OCI-LY7 (cell line): ENCODE measurements around the gene ATG4B. TPM values are rescaled to one million over a fixed set of nuclear protein-coding genes. Genes with fewer than 3 reads are reported as not detected.

Source experiments
- BruUV-seq: library from RNA; stranded (reverse); fragments of 400-500 nt; replicated peaks from 2 replicates; lab custom pipeline; 2021; lab: Mats Ljungman, UMichigan
- CTCF ChIA-PET: fragments of 300-600 bp; sonication (Branson Sonifier 250); formaldehyde crosslinking; loops from one replicate; lab custom pipeline; 2022; ENCODE audit warnings: antibody characterized with exemption; ENCODE audit not compliant: unreplicated experiment; lab: Charles Lee
- POLR2A ChIA-PET: fragments of 300-600 bp; sonication (Branson Sonifier 250); formaldehyde crosslinking; loops from one replicate; lab custom pipeline; 2022; ENCODE audit warnings: antibody characterized with exemption; lab: Charles Lee
- DNase-seq: peaks from one replicate; pipeline ENCODE4 v3.0.0-alpha.2; 2015; ENCODE audit warnings: low spot score
- H2AFZ ChIP-seq: fragments of 200-600 bp; sonication (generic), shearing (Covaris generic); 2 replicates; pipeline ENCODE4 v1.6.1; 2014; ENCODE audit warnings: mild to moderate bottlenecking, antibody characterized with exemption, low read length, moderate library complexity
- H3K27ac ChIP-seq: fragments of 200-600 bp; sonication (generic); 2 replicates; pipeline ENCODE4 v1.5.1; 2014; ENCODE audit warnings: mixed run types, low read depth, mild to moderate bottlenecking, moderate library complexity, low read length, inconsistent platforms; ENCODE audit not compliant: poor library complexity, severe bottlenecking
- H3K36me3 ChIP-seq: fragments of 200-600 bp; sonication (generic); 2 replicates; pipeline ENCODE4 v1.6.1; 2014; ENCODE audit warnings: mild to moderate bottlenecking, antibody characterized with exemption, low read length, moderate library complexity, mixed read lengths; ENCODE audit not compliant: insufficient read depth
- H3K4me1 ChIP-seq: fragments of 200-600 bp; sonication (generic); 2 replicates; pipeline ENCODE4 v1.5.1; 2014; ENCODE audit warnings: mild to moderate bottlenecking, low read length; ENCODE audit not compliant: insufficient read depth, poor library complexity, severe bottlenecking
- H3K4me2 ChIP-seq: fragments of 200-600 bp; sonication (generic); 2 replicates; pipeline ENCODE4 v1.6.1; 2014; ENCODE audit warnings: mild to moderate bottlenecking, low read length
- H3K4me3 ChIP-seq: fragments of 200-600 bp; sonication (generic); 2 replicates; pipeline ENCODE4 v1.5.1; 2014; ENCODE audit warnings: mild to moderate bottlenecking, low read depth, low read length; ENCODE audit not compliant: poor library complexity, severe bottlenecking
- H3K79me2 ChIP-seq: fragments of 200-600 bp; sonication (generic); 2 replicates; pipeline ENCODE4 v1.6.1; 2016; ENCODE audit warnings: low read depth, mild to moderate bottlenecking, low read length, moderate library complexity, mixed read lengths; ENCODE audit not compliant: insufficient read depth
- H3K9me2 ChIP-seq: fragments of 200-600 bp; sonication (generic); 2 replicates; pipeline ENCODE4 v1.6.1; 2016; ENCODE audit warnings: mild to moderate bottlenecking, low read length, mixed read lengths; ENCODE audit not compliant: insufficient read depth
- H3K9me3 ChIP-seq: fragments of 200-600 bp; sonication (generic); 2 replicates; pipeline ENCODE4 v1.6.1; 2014; ENCODE audit warnings: mild to moderate bottlenecking, mixed run types, low read length, mixed read lengths
- H4K20me1 ChIP-seq: fragments of 200-600 bp; sonication (generic); 2 replicates; pipeline ENCODE4 v1.6.1; 2014; ENCODE audit warnings: mild to moderate bottlenecking, antibody characterized with exemption, low read length, moderate library complexity, mixed read lengths; ENCODE audit not compliant: insufficient read depth
- CTCF ChIP-seq: fragments of 200-600 bp; sonication (generic); conservative IDR thresholded peaks from 2 replicates; pipeline ENCODE4 v1.5.1; 2014; ENCODE audit warnings: mild to moderate bottlenecking, antibody characterized with exemption, low read length, moderate library complexity, mixed read lengths
- EZH2phosphoT487 ChIP-seq: fragments of 200-600 bp; sonication (generic); IDR thresholded peaks from 2 replicates; pipeline ENCODE4 v1.6.1; 2018; ENCODE audit warnings: low read depth, borderline replicate concordance, mild to moderate bottlenecking, mixed run types, antibody characterized with exemption, low read length, moderate library complexity, mixed read lengths
- intact Hi-C: fragments of 100-400 bp; cut with micrococcal nuclease; formaldehyde crosslinking; loops from one replicate; pipeline ENCODE4 v1.10.0; 2022; ENCODE audit not compliant: unreplicated experiment
- total RNA-seq, 2 experiments: library from RNA; depleted of rRNA in 1 of 2; stranded (reverse); fragments of >200 nt in 1 of 2; shearing (Covaris generic) in 1 of 2; gene quantifications; 2 replicates each; pipeline ENCODE4 v1.2.3, GENCODE V29; 2014 to 2022

ATG4B gene
- total RNA-seq, 2 experiments from 2014 or later = 72.4 to 133 TPM

- Histone ChIP-seq H2AFZ (peak overlapping the region; percentile 71; the same call in 1 of the 2 replicates), H3K9me2 (no peaks in the 10 kb centered on the region), H3K36me3 (peaks cover 47% of the 10 kb centered on the region), H3K4me1 (peaks cover 22% of the 10 kb centered on the region), H3K79me2 (peaks cover 33% of the 10 kb centered on the region), H3K4me3 (peak overlapping the region; percentile 54), H3K9me3 (no peaks in the 10 kb centered on the region), H3K27ac (peak overlapping the region; percentile 66), H3K4me2 (peak overlapping the region; percentile 82), H4K20me1 (no peaks in the 10 kb centered on the region)
- POLR2A ChIA-PET = interaction anchor here (0.6 to 1.4 kb wide), 4 partner anchors 12 to 302 kb away, joined by 3 to 11 read pairs (median 6); partner anchors contain the start of genes HDLBP and SEPTIN2
- TF ChIP-seq EZH2phosphoT487 (no peak), CTCF (no peak)
- DNase-seq = peak; percentile 80
- CTCF ChIA-PET = no interaction called here
- intact Hi-C loops = no loop called here
- no TSS peak for BruUV-seq
Observed at GRCh38 chr2:241617431-241618154, 19.9 kb upstream of the ATG4B start.

- no peak for DNase-seq
- no peaks in the 10 kb centered on the region for H3K9me2 ChIP-seq
- peak overlapping the region; percentile 82 for H3K4me2 ChIP-seq
- peaks cover 52% of the 10 kb centered on the region for H3K36me3 ChIP-seq
- H3K27ac ChIP-seq = peak overlapping the region; percentile 66
- ChIA-PET CTCF (no interaction called here), POLR2A (interaction anchor here (1.1 to 1.4 kb wide), 2 partner anchors 12 to 303 kb away, joined by 3 to 11 read pairs; partner anchors contain the start of genes HDLBP and SEPTIN2)
- no peaks in the 10 kb centered on the region for H3K9me3 ChIP-seq
- H3K4me3 ChIP-seq = peak overlapping the region; percentile 54
- H3K79me2 ChIP-seq = peaks cover 34% of the 10 kb centered on the region
- BruUV-seq = no TSS peak
- H4K20me1 ChIP-seq = no peaks in the 10 kb centered on the region
- peak overlapping the region; percentile 71; the same call in 1 of the 2 replicates for H2AFZ ChIP-seq
- H3K4me1 ChIP-seq = peaks cover 22% of the 10 kb centered on the region
- no peak for TF ChIP-seq EZH2phosphoT487
- intact Hi-C loops = no loop called here
Observed at GRCh38 chr2:241618296-241618805, 19.1 kb upstream of the ATG4B start.

GRCh38 chr2:241618829-241619228, 18.7 kb upstream of the ATG4B start:
- CTCF ChIA-PET = no interaction called here
- Histone ChIP-seq H3K27ac (no peak overlapping the region), H3K4me2 (0 out of 2 replicates have a peak overlapping the region, but pooled peaks have one; percentile 82), H3K4me3 (no peak overlapping the region), H3K36me3 (peaks cover 55% of the 10 kb centered on the region), H3K9me2 (no peaks in the 10 kb centered on the region), H3K79me2 (peaks cover 39% of the 10 kb centered on the region), H2AFZ (no peak overlapping the region), H3K4me1 (peaks cover 22% of the 10 kb centered on the region), H4K20me1 (no peaks in the 10 kb centered on the region), H3K9me3 (no peaks in the 10 kb centered on the region)
- TF ChIP-seq CTCF (no peak), EZH2phosphoT487 (no peak)
- POLR2A ChIA-PET = interaction anchor here (1.4 kb wide), 1 partner anchor 11 kb away, joined by 11 read pairs; no protein-coding TSS in a partner anchor
- BruUV-seq = no TSS peak
- DNase-seq = no peak
- intact Hi-C loops = no loop called here
